Measurements from ENCODE around the gene SPPL2B. TPM values are rescaled to one million over a fixed set of nuclear protein-coding genes. Genes with fewer than 3 reads are reported as not detected.

The SPPL2B gene
- total RNA-seq, 1 experiment from 2014 or later, result 14.9 TPM

DNA sequence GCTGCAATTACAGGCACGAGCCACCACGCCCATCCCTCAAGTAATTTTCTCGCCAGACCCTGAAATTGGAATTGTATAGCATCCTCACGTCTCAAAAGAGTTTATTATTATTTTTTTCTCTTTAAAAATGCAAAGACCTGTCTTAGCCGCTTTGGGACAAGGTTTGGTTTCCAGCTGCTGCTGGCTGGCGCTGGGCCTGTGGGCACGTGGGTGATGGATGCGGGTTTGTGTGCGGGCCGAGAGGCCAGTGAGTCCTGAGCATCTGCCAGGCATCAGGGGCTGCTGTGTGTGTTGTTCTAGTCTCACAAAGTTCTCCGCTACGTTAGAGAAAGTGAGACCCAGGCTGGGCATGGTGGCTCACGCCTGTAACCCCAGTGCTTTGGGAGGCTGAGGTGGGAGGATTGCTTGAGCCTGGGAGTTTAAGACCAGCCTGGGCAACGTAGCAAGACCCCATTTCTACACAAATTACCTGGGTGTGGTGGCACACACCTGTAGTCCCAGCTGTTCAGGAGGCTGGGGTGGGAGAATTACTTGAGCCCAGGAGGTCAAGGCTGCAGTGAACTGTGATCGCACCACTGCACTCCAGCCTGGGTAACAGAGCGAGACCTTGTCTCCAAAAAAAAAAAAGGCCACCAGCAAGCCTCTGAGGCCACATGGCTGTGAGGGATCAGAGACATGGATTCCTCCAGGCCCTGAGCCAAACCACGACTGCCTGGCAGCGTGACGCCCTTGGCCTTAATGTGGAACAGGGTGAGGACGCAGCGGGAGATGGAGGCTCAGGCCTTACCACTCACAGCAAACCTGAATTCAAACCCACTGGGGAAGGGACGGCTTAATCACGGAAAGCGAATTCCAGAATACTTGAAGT, 26.9 kb downstream of the SPPL2B start:
- no peak for DNase-seq
- H3K27me3 ChIP-seq, result peaks cover 19% of the 10 kb centered on the region
- no peaks in the 10 kb centered on the region for H3K9me3 ChIP-seq

DNA sequence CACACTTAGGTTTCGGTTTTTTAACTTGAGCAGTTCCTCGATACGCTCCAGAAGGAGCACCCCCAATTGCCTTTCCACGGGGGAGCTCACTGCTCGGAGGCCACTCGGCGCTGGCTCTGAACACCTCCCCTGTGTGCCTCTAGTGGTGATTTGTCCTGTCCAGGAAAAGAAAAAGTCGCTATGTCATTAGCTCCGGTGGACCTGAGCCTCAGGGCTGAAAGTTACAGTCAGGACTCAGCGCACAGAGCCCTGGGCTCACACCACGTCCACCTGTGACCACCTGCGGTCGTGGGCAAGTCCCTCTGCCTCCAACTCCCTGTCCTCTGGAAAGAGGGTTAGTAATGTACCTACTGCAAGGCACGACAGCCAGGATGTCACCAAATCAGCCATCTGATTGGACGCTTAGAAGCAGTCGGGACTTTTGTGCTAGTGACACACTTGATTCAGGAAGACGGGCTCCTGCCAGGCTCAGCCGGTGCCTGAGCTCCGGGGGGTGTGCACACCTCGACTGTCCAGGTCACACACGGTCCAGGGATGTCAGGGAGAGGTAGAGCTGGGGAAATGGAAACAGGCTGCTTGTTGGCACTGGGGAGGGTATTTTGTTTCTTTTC, 27.7 kb downstream of the SPPL2B start:
- Histone ChIP-seq H3K36me3 (no peaks in the 10 kb centered on the region), H3K27me3 (peaks cover 19% of the 10 kb centered on the region), H3K4me3 (no peak overlapping the region), H3K9me3 (no peaks in the 10 kb centered on the region)
- no peak for DNase-seq

More for the DNA sequence above, 26.9 kb downstream of the SPPL2B start:
- no peaks in the 10 kb centered on the region for H3K36me3 ChIP-seq
- no peak overlapping the region for H3K4me3 ChIP-seq

DNA sequence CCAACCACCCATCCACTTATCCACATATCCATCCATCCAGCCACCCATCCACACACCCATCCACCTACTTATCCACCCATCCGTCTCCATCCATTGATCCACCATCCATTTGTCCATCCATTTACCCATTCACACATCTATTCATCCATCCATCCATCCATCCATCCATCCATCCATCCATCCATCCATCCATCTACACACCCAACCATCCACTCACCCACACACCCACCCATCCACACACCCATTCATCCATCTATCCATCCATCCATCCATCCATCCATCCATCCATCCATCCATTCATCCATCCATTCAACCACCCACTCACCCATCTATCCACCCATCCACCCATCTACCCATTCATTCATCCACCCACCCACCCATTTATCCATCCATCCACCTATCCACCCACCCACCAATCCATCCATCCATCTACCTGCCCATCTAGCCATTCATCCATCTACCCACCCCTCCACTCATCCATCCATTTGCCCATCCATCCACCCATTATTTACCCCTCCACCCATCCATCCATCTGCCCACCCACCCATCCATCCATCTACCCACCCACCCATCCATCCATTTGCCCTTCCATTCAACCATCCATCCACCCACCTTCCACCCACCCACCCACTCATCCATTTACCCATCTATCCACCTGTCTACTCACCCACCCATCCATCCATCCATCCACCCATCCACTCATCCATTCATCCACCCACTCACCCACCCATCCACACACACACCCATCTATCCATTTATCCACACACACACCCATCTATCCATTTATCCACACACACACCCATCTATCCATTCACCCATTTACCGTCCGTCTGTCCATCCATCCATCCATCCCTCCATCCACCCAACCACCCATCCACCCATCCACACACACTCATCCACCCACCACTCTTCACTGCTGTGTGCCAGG, 29.1 kb downstream of the SPPL2B start:
- Histone ChIP-seq H3K36me3 (no peaks in the 10 kb centered on the region), H3K4me3 (no peak overlapping the region), H3K27me3 (peaks cover 19% of the 10 kb centered on the region), H3K9me3 (no peaks in the 10 kb centered on the region)
- no peak for DNase-seq

DNA sequence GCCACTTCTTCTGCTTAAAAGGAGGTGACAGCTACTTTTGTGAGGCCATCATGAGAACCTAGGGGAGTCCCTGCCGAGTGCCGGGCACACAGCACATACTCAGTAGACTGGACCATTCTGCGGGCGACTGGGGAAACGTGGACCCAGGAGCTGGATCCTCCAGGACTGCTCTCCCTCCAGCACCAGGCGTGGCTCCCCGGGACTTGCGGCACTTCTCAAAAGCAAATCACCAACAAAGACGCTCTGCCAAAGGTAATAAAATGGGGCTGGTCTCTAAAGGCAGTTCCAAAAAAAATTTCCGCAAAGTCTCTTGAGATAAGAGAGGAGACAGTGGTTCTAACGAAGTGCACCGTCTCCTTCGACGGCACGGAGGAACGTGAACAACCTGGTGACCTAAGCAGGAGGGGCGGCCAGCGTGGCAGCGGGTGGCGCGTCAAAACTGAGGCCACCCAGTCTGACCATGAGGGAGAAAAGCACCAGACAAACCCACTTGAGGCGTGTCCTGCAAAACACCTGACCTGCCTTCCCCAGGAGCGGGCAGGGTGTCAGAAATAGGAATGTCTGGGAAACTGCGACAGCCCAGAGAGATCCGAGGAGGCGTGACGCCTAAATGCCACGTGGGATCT, 30.2 kb downstream of the SPPL2B start:
- H3K4me3 ChIP-seq, result no peak overlapping the region
- DNase-seq, result no peak
- peaks cover 19% of the 10 kb centered on the region for H3K27me3 ChIP-seq

DNA sequence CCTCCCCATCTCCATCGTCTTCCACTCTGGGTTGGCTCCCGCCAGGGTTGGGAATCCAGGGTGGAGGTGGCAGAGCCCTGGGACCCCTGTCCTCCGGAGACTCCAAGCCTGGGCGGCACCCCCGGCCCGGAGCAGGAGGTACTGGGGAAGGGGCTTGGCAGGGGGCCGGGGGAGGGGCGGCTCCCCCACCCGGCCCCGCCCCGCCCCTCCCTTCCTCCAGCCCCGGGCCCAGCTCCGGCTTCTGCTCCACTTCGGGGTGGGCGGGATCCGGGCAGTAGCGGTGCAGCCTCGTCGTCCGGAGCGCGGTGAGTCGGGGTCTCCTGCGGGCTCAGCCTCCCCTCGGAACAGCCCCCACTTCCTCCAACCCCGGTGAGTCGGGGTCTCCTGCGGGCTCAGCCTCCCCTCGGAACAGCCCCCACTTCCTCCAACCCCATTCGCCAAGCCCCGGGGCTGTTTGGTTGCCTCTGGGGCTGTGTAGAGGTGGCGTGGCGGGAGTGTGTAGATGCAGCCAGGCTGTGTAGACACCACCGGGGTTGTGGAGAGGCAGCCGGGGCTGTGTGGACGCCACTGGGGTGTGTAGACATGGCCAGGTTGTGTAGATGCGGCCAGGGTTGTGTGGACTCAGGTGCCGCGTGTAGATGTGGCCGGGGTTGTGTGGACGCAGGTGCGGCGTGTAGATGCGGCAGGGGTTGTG, 31.7 kb downstream of the SPPL2B start, which contains the start of gene TMPRSS9:
TSS of gene TMPRSS9 (plus strand) at position 274 of the 694 bp plus-strand sequence. CDS start 29,521 bp downstream, outside the sequence.
- Histone ChIP-seq H3K9me3 (no peaks in the 10 kb centered on the region), H3K36me3 (no peaks in the 10 kb centered on the region), H3K4me3 (no peak within 1 kb of the TSS), H3K27me3 (peaks cover 19% of the 10 kb centered on the region)
- DNase-seq, result no peak

More for the DNA sequence above, 30.2 kb downstream of the SPPL2B start:
- H3K36me3 ChIP-seq, result no peaks in the 10 kb centered on the region
- H3K9me3 ChIP-seq, result no peaks in the 10 kb centered on the region

DNA sequence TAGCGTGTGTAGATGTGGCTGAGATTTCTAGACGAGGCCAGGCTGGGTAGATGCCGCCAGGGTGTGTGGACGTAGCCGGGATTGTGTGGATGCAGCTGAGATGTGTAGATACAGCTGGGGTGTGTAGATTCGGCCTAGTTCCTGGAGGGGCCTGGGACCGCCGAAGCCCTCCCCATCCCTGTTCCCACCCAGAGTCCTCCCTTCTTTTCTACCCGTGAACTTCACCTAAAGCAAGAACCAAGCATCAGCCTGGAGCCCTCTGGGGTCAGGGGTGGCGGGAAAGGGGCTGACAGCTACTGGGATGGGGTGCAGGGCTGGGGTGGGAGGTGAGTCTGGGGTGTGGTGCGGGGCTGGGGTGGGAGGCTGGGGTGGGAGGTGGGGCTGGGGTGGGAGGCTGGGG, 32.3 kb downstream of the SPPL2B start:
- DNase-seq, result no peak
- no peaks in the 10 kb centered on the region for H3K36me3 ChIP-seq
- H3K27me3 ChIP-seq, result peaks cover 19% of the 10 kb centered on the region
- no peaks in the 10 kb centered on the region for H3K9me3 ChIP-seq
- no peak overlapping the region for H3K4me3 ChIP-seq

DNA sequence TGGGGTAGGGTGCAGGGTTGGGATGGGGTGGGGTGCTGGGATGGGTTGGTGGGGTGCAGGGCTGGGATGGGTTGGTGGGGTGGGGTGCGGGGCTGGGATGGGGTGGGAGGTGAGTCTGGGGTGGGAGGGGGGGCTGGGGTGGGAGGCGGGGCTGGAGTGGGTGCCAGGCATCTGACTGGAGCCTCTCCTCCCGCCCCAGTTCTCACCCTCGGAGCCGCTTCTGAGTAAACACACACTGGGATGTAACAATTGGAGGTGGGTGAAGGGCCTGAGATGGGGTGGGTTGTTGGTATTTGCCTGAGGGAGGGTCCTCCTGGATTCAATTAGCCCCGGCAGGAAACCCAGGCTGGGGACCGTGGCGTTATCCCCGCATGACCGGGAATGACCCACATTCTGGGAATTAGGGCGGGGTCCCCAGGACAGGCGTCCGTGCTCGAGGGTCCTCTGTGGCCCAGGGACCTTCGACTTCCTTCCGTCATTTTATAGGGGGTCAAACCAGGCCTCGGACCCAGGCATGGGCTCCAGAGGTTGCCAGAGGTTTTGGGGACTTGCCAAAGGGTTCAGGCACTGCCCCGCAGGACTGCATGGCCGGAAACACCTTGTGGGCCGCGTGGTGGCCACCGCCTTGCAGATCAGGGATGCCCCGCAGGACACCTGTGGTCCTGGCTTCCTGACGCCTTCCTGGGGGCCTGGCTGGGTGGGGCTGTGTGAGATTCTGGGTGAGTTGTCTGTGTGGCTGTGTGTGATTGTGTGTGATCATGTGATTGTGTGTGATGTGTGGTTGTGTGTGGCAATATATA, 33.0 kb downstream of the SPPL2B start:
- Histone ChIP-seq H3K4me3 (no peak overlapping the region), H3K27me3 (peaks cover 19% of the 10 kb centered on the region), H3K36me3 (no peaks in the 10 kb centered on the region), H3K9me3 (no peaks in the 10 kb centered on the region)
- DNase-seq, result no peak

DNA sequence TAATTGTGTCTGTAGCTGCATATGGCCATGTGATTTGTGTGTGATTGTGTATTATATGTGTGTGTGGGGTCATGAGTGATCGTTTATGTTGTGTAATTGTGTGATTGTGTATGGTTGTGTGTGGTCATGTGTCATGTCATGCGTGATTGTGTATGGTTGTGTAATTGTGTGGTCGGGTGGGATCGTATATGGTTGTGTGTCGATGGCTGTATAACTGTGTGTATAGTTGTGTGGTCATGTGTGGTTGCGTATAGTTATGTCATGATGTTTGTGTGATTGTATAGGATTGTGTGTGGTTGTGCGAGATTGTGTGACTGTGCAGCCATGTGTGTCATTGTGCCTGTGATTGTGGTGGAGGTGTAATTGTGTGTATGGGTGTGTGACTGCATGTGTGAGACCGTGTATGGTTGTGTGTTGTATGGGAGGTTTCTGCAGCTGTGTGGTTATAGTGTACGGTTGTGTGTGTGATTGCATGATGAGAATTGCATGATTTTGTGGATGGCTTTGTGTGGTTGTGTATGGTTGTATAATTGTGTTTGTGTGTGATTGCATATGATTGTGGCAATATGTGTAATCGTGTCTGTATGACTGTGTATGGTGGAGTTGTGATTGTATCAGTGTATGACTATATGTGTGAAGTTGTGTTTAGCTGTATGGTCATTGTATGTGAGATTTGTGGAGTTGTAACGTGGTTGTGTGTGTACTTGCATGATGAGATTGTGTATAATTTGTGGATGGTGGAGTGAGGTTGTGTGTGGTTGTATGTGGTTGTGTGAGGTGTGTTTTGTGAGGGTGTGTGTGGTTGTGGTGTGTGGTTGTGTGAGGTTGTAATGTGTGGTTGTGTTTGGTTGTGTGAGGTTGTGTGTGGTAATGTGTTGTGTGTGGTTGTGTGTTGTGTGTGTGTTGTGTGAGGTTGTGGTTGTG, 33.8 kb downstream of the SPPL2B start:
- peaks cover 19% of the 10 kb centered on the region for H3K27me3 ChIP-seq
- no peaks in the 10 kb centered on the region for H3K36me3 ChIP-seq
- H3K4me3 ChIP-seq, result no peak overlapping the region
- DNase-seq, result no peak
- no peaks in the 10 kb centered on the region for H3K9me3 ChIP-seq

DNA sequence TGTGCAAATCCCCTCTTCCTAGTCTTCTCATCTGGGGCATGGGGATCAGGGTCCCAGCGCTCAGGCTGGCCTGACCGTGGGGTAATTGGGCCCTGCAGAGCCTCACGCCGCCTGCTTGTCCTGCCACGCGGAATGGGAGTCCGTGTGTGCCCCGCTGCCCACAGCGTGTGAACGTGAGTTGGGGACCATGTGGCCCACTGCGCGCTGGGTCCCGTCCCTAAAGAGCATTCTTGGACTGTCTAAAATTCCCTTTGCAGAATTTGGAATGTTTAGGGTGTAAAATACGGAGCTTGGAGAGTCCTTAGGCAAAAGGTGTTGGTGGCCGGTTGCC, 34.5 kb downstream of the SPPL2B start:
- Histone ChIP-seq H3K4me3 (no peak overlapping the region), H3K36me3 (no peaks in the 10 kb centered on the region), H3K27me3 (peaks cover 19% of the 10 kb centered on the region), H3K9me3 (no peaks in the 10 kb centered on the region)
- DNase-seq, result no peak

DNA sequence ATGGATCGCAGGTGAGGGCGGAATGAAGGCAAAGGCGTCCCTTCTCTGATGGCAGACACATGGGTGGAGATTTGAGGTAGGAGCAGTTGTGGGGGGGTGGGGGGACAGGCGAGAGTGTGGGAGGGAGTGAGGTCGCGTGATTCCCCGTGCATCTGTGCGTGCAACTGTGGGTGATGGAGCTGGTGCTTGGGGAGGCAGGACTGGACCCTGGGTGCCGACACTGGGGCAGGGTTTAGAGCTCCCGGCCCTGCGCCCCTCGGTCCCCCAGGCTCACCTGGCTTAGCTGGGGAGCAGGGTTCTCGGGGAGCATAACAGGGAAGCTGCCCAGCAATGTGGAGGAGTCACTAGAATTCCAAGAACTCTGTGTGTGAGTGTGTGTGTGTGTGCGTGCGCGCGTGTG, 34.9 kb downstream of the SPPL2B start:
- H3K4me3 ChIP-seq, result no peak overlapping the region
- H3K9me3 ChIP-seq, result no peaks in the 10 kb centered on the region
- H3K36me3 ChIP-seq, result no peaks in the 10 kb centered on the region
- DNase-seq, result no peak
- H3K27me3 ChIP-seq, result peaks cover 14% of the 10 kb centered on the region

DNA sequence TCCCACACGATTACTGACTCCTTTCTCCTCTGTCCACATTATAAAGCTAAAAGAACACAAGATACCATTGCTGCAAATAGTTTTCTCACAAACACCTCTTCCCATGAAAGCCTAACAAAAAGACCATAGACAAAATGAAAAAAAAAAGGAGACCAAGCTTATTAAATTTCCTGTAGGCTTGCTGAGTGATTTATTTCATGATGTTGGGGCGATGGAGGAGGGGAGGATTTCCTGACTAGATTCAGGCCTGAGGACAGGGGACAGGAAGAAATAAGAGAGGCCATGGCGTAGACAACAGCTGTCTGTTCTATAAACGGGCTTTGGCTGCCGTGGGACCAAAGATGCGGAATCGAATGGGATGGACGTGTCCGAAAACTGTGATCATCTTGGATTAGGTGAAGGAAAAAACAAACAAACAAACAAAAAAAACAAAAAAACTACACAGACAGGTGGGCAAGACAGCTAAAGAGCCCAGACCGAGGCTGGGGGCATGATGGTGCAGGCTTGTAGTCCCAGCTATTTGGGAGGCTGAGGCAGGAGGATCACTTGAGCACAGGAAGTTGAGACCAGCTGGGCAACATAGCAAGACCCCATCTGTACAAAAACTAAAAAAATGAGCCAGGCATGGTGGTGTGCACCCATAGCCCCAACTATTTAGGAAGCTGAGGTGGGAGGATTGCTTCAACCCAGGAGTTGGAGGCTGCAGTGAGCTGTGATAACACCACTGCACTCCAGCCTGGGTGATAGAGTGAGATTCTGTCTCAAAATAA, 36.9 kb downstream of the SPPL2B start:
- Histone ChIP-seq H3K36me3 (no peaks in the 10 kb centered on the region), H3K27me3 (no peaks in the 10 kb centered on the region), H3K9me3 (no peaks in the 10 kb centered on the region), H3K4me3 (no peak overlapping the region)
- no peak for DNase-seq

DNA sequence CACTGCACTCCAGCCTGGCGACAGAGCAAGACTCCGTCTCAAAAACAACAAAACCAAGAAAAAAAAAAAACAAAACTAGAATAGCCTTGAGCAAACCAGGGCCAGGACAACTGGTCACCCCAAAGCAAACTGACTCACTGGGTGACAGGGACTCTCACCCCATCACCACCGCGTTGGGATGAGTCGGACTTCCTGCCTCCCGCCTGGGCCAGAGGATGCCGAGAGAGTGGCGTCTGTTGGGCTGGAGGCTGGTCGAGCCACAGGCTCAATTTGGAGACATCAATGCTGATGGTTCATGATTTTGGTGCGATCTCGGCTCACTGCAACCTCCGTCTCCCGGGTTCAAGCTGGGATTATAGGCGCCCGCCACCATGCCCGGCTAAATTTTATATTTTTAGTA, 43.2 kb downstream of the SPPL2B start:
- H3K27me3 ChIP-seq, result no peaks in the 10 kb centered on the region
- DNase-seq, result peak; percentile 39
- H3K4me3 ChIP-seq, result no peak overlapping the region

DNA sequence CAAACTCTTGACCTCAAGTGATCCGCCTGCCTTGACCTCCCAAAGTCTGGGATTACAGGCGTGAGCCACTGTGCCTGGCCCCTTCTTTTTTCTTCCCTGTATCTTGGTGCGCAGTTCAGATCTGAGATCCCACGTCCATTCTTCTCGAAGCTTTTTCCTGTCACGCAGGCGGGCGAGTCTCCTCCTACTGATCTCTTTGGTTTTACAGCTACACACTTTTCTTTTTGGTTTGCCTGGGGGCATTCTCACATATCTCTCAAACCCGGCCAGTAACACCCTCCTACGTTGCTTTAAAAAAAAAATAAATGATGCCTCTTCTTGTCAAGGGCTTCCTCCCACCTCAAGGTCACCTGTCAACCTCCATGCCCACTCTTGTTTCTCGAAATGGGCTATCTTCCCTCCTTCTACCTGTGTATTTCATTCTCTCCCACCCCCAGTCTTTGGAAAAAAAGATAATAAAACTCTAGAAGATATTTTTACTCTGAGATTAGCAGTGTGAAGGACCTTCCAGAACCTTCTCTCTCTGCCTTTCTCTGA, 43.7 kb downstream of the SPPL2B start:
- no peak overlapping the region for H3K4me3 ChIP-seq
- no peaks in the 10 kb centered on the region for H3K9me3 ChIP-seq
- H3K36me3 ChIP-seq, result no peaks in the 10 kb centered on the region
- H3K27me3 ChIP-seq, result no peaks in the 10 kb centered on the region
- DNase-seq, result no peak

More for the DNA sequence above, 43.2 kb downstream of the SPPL2B start:
- H3K9me3 ChIP-seq, result no peaks in the 10 kb centered on the region
- no peaks in the 10 kb centered on the region for H3K36me3 ChIP-seq

DNA sequence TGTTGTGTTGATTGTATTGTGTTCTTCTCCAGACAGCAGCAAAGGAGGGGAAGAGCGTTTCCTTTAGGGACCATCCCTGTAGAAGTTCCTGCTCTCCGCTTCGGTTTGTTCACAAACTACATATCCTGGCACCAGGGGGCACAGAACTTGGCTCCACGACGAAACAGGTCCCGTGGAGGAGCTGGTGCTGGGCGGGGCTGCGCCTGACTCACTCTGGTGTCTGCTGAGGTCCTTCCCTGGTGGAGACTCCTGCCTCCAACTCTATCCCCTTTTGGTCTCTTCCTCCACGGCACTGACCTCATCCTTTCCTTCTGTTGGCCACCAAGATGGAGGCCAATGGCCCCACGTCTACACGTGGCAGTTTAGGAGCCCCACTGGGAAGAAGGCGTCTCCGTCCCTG, 46.3 kb downstream of the SPPL2B start:
- no peak overlapping the region for H3K4me3 ChIP-seq
- H3K36me3 ChIP-seq, result no peaks in the 10 kb centered on the region
- peak; percentile 49 for DNase-seq
- no peaks in the 10 kb centered on the region for H3K9me3 ChIP-seq
- no peaks in the 10 kb centered on the region for H3K27me3 ChIP-seq
